Measurements from ENCODE around the gene SLC25A10.
"Not testable (repeated sequence)": the region's sequence is repeated elsewhere in the genome, so short reads cannot be mapped to it uniquely, and the experiment has no call there.

SLC25A10 gene

GRCh38 chr17:81667754-81668153 lies 44.3 kb upstream of the SLC25A10 start:
- DNase-seq (ENCODE audit: low spot score), result no peak
- in situ Hi-C loops (cut with MboI; ENCODE audit: low sequenced_read_pairs, unreplicated experiment), result no loop called here
- no peak for TF ChIP-seq CTCF (IDR thresholded peaks at IDR 0.05; ENCODE audit: borderline replicate concordance, control extremely low read depth, extremely low read depth, insufficient read depth, missing control alignments)

- no peak for DNase-seq (ENCODE audit: low spot score)
- in situ Hi-C loops (cut with MboI; ENCODE audit: low sequenced_read_pairs, unreplicated experiment), result no loop called here
- no peak for TF ChIP-seq CTCF (IDR thresholded peaks at IDR 0.05; ENCODE audit: borderline replicate concordance, control extremely low read depth, extremely low read depth, insufficient read depth, missing control alignments)
Observed at GRCh38 chr17:81672504-81672903, 39.6 kb upstream of the SLC25A10 start.

DNA sequence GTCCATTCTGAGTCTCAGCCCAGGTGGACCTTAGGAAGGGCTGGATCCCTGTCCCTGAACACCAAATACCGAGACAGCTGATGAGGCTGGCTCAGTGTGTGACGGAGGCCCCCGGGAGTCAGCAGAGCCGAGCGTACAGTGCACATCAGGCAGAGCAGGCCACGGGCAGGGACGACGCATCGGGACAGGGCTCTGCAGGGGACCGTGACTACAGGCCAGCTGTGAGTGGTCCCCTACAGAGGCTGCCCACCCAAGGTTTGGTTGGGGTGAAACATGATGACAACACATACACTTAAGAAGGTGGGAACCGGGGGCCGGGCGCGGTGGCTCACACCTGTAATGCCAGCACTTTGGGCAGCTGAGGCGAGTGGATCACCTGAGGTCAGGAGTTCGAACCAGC lies 39.1 kb upstream of the SLC25A10 start:
- no peak for TF ChIP-seq CTCF (IDR thresholded peaks at IDR 0.05; ENCODE audit: borderline replicate concordance, control extremely low read depth, extremely low read depth, insufficient read depth, missing control alignments)
- in situ Hi-C loops (cut with MboI; ENCODE audit: low sequenced_read_pairs, unreplicated experiment), result no loop called here
- no peak for DNase-seq (ENCODE audit: low spot score)

- in situ Hi-C loops (cut with MboI; ENCODE audit: low sequenced_read_pairs, unreplicated experiment), result no loop called here
- TF ChIP-seq CTCF (IDR thresholded peaks at IDR 0.05; ENCODE audit: borderline replicate concordance, control extremely low read depth, extremely low read depth, insufficient read depth, missing control alignments), result no peak
- DNase-seq (ENCODE audit: low spot score), result no peak
Observed at GRCh38 chr17:81673561-81674258, 38.4 kb upstream of the SLC25A10 start.

DNA sequence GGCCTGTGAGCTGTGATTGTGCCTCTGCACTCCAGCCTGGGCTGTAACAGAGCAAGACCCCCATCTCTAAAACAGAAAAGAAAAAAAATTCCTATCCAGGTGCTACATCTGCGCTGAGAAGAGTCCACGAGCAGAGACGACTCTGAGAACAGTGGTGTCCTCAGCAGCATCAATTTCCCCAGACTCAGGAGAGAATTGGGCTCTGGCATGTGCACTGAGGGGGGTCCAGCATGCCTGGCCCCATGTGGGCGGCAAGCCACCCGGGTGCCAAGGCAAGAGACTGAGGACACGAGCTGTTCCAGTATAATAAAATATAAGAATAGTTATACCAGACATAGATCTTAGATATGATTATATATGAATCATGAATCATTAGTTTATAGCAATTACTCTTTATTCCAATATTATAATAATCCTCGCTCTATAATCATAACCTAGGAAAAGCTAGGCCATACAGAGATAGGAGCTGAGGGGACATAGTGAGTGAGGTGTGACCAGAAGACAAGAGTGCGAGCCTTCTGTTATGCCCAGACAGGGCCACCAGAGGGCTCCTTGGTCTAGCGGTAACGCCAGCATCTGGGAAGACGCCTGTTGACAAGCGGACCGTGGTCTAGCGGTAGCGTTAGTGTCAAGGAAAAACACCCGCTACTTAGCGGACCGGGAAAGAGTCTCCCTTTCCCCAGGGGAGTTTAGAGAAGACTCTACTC lies 36.4 kb upstream of the SLC25A10 start:
- TF ChIP-seq CTCF (IDR thresholded peaks at IDR 0.05; ENCODE audit: borderline replicate concordance, control extremely low read depth, extremely low read depth, insufficient read depth, missing control alignments), result peak; percentile 34
- in situ Hi-C loops (cut with MboI; ENCODE audit: low sequenced_read_pairs, unreplicated experiment); DNase-seq (ENCODE audit: low spot score): not testable (repeated sequence)

DNA sequence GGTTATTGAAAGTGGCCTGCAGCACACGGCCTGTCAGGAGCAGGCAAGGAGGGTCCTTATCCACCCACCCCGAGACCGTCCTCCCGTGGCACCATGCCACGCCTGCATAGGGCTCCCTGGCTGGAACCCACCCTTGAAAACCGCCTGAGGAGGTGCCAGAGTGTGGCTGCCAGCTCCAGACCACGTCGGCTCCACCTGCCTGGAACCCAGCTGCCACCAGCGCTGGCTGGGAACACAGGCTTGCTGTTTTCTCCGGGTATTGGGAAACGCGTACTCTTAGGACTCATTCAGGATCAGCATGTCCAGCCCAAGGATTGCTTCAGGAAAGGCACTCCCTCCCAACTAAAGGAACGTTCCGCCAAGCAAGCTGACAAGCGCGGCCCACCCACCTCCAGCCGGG lies 35.2 kb upstream of the SLC25A10 start:
- TF ChIP-seq CTCF (IDR thresholded peaks at IDR 0.05; ENCODE audit: borderline replicate concordance, control extremely low read depth, extremely low read depth, insufficient read depth, missing control alignments), result no peak
- in situ Hi-C loops (cut with MboI; ENCODE audit: low sequenced_read_pairs, unreplicated experiment), result no loop called here
- no peak for DNase-seq (ENCODE audit: low spot score)

All from GM13976 (cell line).